Type B pancreatic cell (in vitro differentiated cells): Measurements from ENCODE around the gene SDCCAG8. TPM values are rescaled to one million over a fixed set of nuclear protein-coding genes. Genes with fewer than 3 reads are reported as not detected.

Experiments
- DNase-seq: peaks from one replicate; pipeline ENCODE4 v3.0.0; 2021; ENCODE audit warnings: mixed read lengths; ENCODE audit not compliant: unreplicated experiment; ENCODE audit errors: extremely low spot score
- H3K27ac Mint-ChIP-seq: 2 replicates; pipeline ENCODE4 v1.8.0; 2021; ENCODE audit warnings: mild to moderate bottlenecking, mixed read lengths
- H3K27me3 Mint-ChIP-seq: 2 replicates; pipeline ENCODE4 v1.8.0; 2021; ENCODE audit warnings: mixed read lengths
- H3K36me3 Mint-ChIP-seq: 2 replicates; pipeline ENCODE4 v1.8.0; 2021; ENCODE audit warnings: mixed read lengths
- H3K4me1 Mint-ChIP-seq: one replicate; pipeline ENCODE4 v1.8.0; 2021; ENCODE audit warnings: mixed read lengths; ENCODE audit not compliant: unreplicated experiment
- H3K4me3 Mint-ChIP-seq: 2 replicates; pipeline ENCODE4 v1.8.0; 2021; ENCODE audit warnings: mild to moderate bottlenecking, mixed read lengths
- H3K9me3 Mint-ChIP-seq: 2 replicates; pipeline ENCODE4 v1.8.0; 2021; ENCODE audit warnings: mixed read lengths
- CTCF ChIP-seq: fragments of 200-600 bp; sonication (generic); conservative IDR thresholded peaks from 2 replicates; pipeline ENCODE4 v1.5.0; 2021; ENCODE audit warnings: antibody characterized with exemption, mild to moderate bottlenecking
- total RNA-seq: library from RNA; stranded (reverse); gene quantifications from 2 replicates; pipeline ENCODE4 v1.2.1, GENCODE V29; 2021; ENCODE audit warnings: low replicate concordance

SDCCAG8 gene
- total RNA-seq, 1 donor from 2014 or later, result 26.0 TPM

DNA sequence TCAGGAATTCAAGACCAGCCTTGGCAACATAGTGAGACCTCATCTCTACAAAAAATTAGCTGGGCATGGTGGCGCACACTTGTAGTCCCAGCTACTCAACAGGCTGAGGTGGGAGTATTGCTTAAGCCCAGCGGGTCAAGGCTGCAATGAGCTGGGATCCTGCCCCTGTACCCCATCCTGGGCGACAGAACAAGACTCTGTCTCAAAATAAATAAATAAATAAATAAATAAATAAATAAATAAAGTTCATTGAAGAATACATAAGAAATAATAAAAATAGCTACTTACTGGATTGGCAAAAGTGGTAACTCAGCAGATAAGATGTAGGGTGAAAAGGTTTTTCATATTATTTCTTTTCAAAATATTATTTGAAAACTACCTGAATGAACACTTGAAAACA, 6.6 kb upstream of the SDCCAG8 start:
- DNase-seq, result no peak
- no peaks in the 10 kb centered on the region for H3K27me3 Mint-ChIP-seq
- no peaks in the 10 kb centered on the region for H3K9me3 Mint-ChIP-seq
- no peak overlapping the region for H3K4me3 Mint-ChIP-seq
- no peak for TF ChIP-seq CTCF
- peaks cover 19% of the 10 kb centered on the region for H3K4me1 Mint-ChIP-seq
- no peak overlapping the region for H3K27ac Mint-ChIP-seq
- peaks cover 10% of the 10 kb centered on the region for H3K36me3 Mint-ChIP-seq

DNA sequence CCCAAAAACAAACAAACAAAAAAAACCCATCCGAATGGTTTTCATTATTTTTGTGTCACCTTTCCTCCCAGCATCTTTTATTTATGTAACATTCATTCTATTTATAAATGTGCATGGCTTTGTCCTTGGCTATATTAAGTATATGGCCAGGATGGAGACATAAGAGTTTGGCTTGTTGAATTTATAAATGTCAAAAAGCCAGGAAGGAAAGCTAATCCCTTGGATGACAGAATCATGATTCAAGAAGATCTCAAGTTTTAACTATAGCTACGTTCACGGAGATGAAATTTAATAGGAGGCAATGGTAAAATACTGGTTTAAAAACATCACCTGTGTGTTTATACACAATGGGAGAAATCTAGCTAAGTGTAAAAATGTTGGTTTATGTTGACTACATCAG, 5.7 kb upstream of the SDCCAG8 start:
- TF ChIP-seq CTCF, result no peak
- H3K9me3 Mint-ChIP-seq, result no peaks in the 10 kb centered on the region
- peaks cover 8% of the 10 kb centered on the region for H3K36me3 Mint-ChIP-seq
- H3K4me1 Mint-ChIP-seq, result peaks cover 19% of the 10 kb centered on the region
- H3K27me3 Mint-ChIP-seq, result no peaks in the 10 kb centered on the region
- H3K27ac Mint-ChIP-seq, result no peak overlapping the region
- no peak for DNase-seq
- no peak overlapping the region for H3K4me3 Mint-ChIP-seq

DNA sequence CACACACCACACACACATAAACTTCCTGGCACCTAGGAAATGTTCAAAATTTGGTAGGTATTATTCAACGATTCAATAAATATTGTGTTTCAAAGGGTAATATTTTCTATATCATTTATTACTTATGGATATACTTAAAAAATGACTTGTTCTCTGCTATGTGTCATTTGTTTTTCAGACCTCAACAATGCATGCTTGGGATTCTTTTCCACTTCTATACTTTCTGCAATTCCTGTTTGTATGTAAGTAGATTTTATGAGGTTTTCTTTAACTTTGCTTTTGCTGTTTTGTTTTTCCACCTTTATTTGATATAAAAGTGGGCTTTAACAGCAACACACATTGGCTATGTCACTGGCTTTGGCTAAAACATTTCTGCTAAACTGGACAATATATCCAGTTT, 4.3 kb upstream of the SDCCAG8 start:
- no peak for DNase-seq
- no peaks in the 10 kb centered on the region for H3K27me3 Mint-ChIP-seq
- no peak for TF ChIP-seq CTCF
- H3K9me3 Mint-ChIP-seq, result no peaks in the 10 kb centered on the region
- H3K4me1 Mint-ChIP-seq, result peaks cover 19% of the 10 kb centered on the region
- peaks cover 8% of the 10 kb centered on the region for H3K36me3 Mint-ChIP-seq
- H3K4me3 Mint-ChIP-seq, result peak overlapping the region; percentile 42
- H3K27ac Mint-ChIP-seq, result no peak overlapping the region

DNA sequence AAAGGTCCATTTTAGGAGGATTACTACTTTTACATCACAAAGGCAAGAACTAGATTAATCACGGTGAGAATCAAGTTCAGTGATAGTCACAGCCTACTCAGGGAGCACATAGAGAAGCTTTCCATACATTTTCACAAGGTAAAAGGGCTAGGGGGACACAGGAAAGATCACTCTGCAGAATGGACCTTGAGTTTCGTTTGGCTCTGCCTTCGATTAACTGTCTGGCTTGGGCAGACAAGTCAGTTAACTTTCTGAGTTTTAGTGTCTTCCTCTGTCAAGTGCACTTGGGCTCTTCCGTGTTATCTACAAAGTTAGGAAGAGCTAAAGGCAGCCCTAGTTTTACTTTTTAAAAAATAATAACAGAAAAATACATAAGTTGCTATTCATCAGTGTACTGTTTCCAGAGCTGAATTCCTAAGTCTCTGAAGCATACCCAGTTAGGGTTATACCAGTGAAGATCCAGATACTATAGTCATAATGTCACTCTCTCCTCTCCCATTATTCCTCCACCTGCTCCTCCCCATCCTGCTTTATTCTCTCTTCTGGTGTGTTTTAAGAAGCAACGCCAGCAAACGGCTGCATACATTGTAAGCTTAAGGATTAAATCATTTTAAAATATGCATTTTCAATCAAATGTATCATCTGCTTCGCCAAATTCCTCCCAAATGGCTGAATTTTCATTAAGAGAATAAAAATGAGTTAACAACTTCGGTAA, 2.5 kb upstream of the SDCCAG8 start:
- H3K27me3 Mint-ChIP-seq, result no peaks in the 10 kb centered on the region

GRCh38 chr1:243253926-243254232, 2.0 kb upstream of the SDCCAG8 start:
- no peaks in the 10 kb centered on the region for H3K27me3 Mint-ChIP-seq
- H3K4me1 Mint-ChIP-seq, result peaks cover 23% of the 10 kb centered on the region
- no peak for DNase-seq
- H3K4me3 Mint-ChIP-seq, result peak overlapping the region; percentile 99
- no peak for TF ChIP-seq CTCF
- peak overlapping the region; percentile 97 for H3K27ac Mint-ChIP-seq
- no peaks in the 10 kb centered on the region for H3K9me3 Mint-ChIP-seq
- peaks cover under 1% of the 10 kb centered on the region for H3K36me3 Mint-ChIP-seq

More for the DNA sequence above, 2.5 kb upstream of the SDCCAG8 start:
- Mint-ChIP-seq H3K9me3 (no peaks in the 10 kb centered on the region), H3K27ac (peak overlapping the region; percentile 97), H3K4me1 (peaks cover 23% of the 10 kb centered on the region), H3K4me3 (peak overlapping the region; percentile 99), H3K36me3 (peaks cover 6% of the 10 kb centered on the region)
- TF ChIP-seq CTCF, result no peak
- DNase-seq, result no peak
